Mesenchymal stem cell (in vitro differentiated cells and primary cell): ENCODE data around the gene RCOR1.

Source experiments
- DNase-seq: peaks from one replicate; pipeline ENCODE4 v3.0.0-alpha.2; 2013
- H2AFZ ChIP-seq: one replicate; pipeline ENCODE4 v1.6.1; 2013; ENCODE audit warnings: low read depth, mild to moderate bottlenecking, control low read depth, inconsistent platforms, low read length, moderate library complexity
- H2AK5ac ChIP-seq: 2 replicates; pipeline ENCODE4 v1.6.1; 2013; ENCODE audit warnings: low read length, moderate library complexity, mild to moderate bottlenecking, inconsistent platforms; ENCODE audit not compliant: severe bottlenecking
- H2BK120ac ChIP-seq: one replicate; pipeline ENCODE4 v1.6.1; 2013; ENCODE audit warnings: low read depth, mild to moderate bottlenecking, inconsistent platforms, low read length, moderate library complexity
- H2BK12ac ChIP-seq, 2 experiments: one replicate each; pipeline ENCODE4 v1.6.1; 2013; ENCODE audit warnings: inconsistent platforms in 2 of 2, low read length in 2 of 2, mild to moderate bottlenecking in 2 of 2, moderate library complexity in 2 of 2, control low read depth in 1 of 2
- H2BK15ac ChIP-seq: one replicate; pipeline ENCODE4 v1.6.1; 2013; ENCODE audit warnings: mild to moderate bottlenecking, low read depth, inconsistent platforms; ENCODE audit not compliant: poor library complexity, severe bottlenecking
- H2BK5ac ChIP-seq: 2 replicates; pipeline ENCODE4 v1.6.1; 2013; ENCODE audit warnings: low read depth, mild to moderate bottlenecking, low read length, control low read depth, inconsistent platforms; ENCODE audit not compliant: poor library complexity, severe bottlenecking
- H3K14ac ChIP-seq, 2 experiments: one replicate each; pipeline ENCODE4 v1.6.1; 2013; ENCODE audit warnings: inconsistent platforms in 2 of 2, low read length in 2 of 2, control low read depth in 1 of 2, mild to moderate bottlenecking in 1 of 2, moderate library complexity in 1 of 2
- H3K18ac ChIP-seq, 2 experiments: one replicate each; pipeline ENCODE4 v1.6.1; 2013; ENCODE audit warnings: inconsistent platforms in 2 of 2, low read length in 2 of 2, control low read depth in 1 of 2, low read depth in 1 of 2, mild to moderate bottlenecking in 1 of 2
- H3K23ac ChIP-seq, 2 experiments: one replicate each; pipeline ENCODE4 v1.6.1; 2013; ENCODE audit warnings: inconsistent platforms in 2 of 2, low read length in 2 of 2, mild to moderate bottlenecking in 2 of 2, moderate library complexity in 2 of 2, control low read depth in 1 of 2
- H3K27ac ChIP-seq: 2 replicates; pipeline ENCODE4 v1.5.1; 2013; ENCODE audit warnings: mild to moderate bottlenecking, moderate library complexity, low read length, control low read depth, inconsistent platforms; ENCODE audit not compliant: poor library complexity, severe bottlenecking
- H3K27me3 ChIP-seq, 2 experiments: 2 replicates each; pipeline versions ENCODE4 v1.6.1 to v1.7.0; 2013; ENCODE audit warnings: low read length in 2 of 2, mild to moderate bottlenecking in 2 of 2, moderate library complexity in 2 of 2, control low read depth in 1 of 2, inconsistent platforms in 1 of 2; ENCODE audit not compliant: control insufficient read depth in 1 of 2, insufficient read depth in 1 of 2
- H3K36me3 ChIP-seq, 2 experiments: 2 replicates each; pipeline versions ENCODE4 v1.6.1 to v1.7.0; 2013; ENCODE audit warnings: low read length in 2 of 2, control low read depth in 1 of 2, inconsistent platforms in 1 of 2, low read depth in 1 of 2, mild to moderate bottlenecking in 1 of 2; ENCODE audit not compliant: insufficient read depth in 2 of 2, control insufficient read depth in 1 of 2
- H3K4ac ChIP-seq, 2 experiments: one replicate each; pipeline ENCODE4 v1.6.1; 2013; ENCODE audit warnings: inconsistent platforms in 2 of 2, low read length in 2 of 2, mild to moderate bottlenecking in 2 of 2, moderate library complexity in 2 of 2, control low read depth in 1 of 2, low read depth in 1 of 2
- H3K4me1 ChIP-seq: 2 replicates; pipeline ENCODE4 v1.6.1; 2013; ENCODE audit warnings: low read depth, low read length, control low read depth; ENCODE audit not compliant: control insufficient read depth, insufficient read depth
- H3K4me2 ChIP-seq: 2 replicates; pipeline ENCODE4 v1.6.1; 2013; ENCODE audit warnings: low read length, mild to moderate bottlenecking, inconsistent platforms; ENCODE audit not compliant: poor library complexity, severe bottlenecking
- H3K4me3 ChIP-seq, 2 experiments: 2 replicates each; pipeline versions ENCODE4 v1.5.1 to v1.7.0; 2013; ENCODE audit warnings: low read length in 2 of 2, mild to moderate bottlenecking in 2 of 2, control low read depth in 1 of 2, low read depth in 1 of 2; ENCODE audit not compliant: insufficient read depth in 1 of 2
- H3K79me1 ChIP-seq: replicated peaks from 2 replicates; pipeline ENCODE4 v1.6.1; 2013; ENCODE audit warnings: mild to moderate bottlenecking, control low read depth, low read length, inconsistent platforms; ENCODE audit not compliant: poor library complexity, severe bottlenecking
- H3K9ac ChIP-seq: 2 replicates; pipeline ENCODE4 v1.7.0; 2013; ENCODE audit warnings: mild to moderate bottlenecking, low read length, moderate library complexity
- H3K9me3 ChIP-seq: 2 replicates; pipeline ENCODE4 v1.7.0; 2013; ENCODE audit warnings: mild to moderate bottlenecking, low read length; ENCODE audit not compliant: control insufficient read depth
- H4K8ac ChIP-seq: one replicate; pipeline ENCODE4 v1.6.1; 2013; ENCODE audit warnings: inconsistent platforms, mild to moderate bottlenecking, low read length, moderate library complexity
- H4K91ac ChIP-seq: one replicate; pipeline ENCODE4 v1.6.1; 2013; ENCODE audit warnings: mild to moderate bottlenecking, low read length, inconsistent platforms
- WGBS: methylation state at CpG from one replicate; pipeline ENCODE4 v1.1.7; 2013; ENCODE audit warnings: mixed read lengths; 5-methylcytosine and 5-hydroxymethylcytosine counted together

RCOR1 gene

GRCh38 chr14:102551995-102552705 is 40.3 kb upstream of the RCOR1 start:
- H4K8ac ChIP-seq, result peak overlapping the region; percentile 65
- 80% methylated on average over 14 of the region's 14 CpGs for WGBS
- H3K9me3 ChIP-seq, result no peaks in the 10 kb centered on the region
- no peak overlapping the region for H3K4me2 ChIP-seq
- H2AFZ ChIP-seq, result no peak overlapping the region
- peak overlapping the region in 1 of 2 experiments; percentile 9 for H3K23ac ChIP-seq
- H3K79me1 ChIP-seq, result no peaks in the 10 kb centered on the region
- H3K9ac ChIP-seq, result peak overlapping the region; percentile 57
- peak overlapping the region; percentile 26 for H2BK15ac ChIP-seq
- no peak overlapping the region for H2BK5ac ChIP-seq
- no peak overlapping the region for H2AK5ac ChIP-seq
- H3K14ac ChIP-seq, result no peak overlapping the region
- H3K18ac ChIP-seq, result peak overlapping the region; percentile 58 to 69
- peak overlapping the region in 1 of 2 experiments; percentile 68 for H2BK12ac ChIP-seq
- H3K27ac ChIP-seq, result no peak overlapping the region
- H2BK120ac ChIP-seq, result no peak overlapping the region
- H3K36me3 ChIP-seq, result no peaks in the 10 kb centered on the region
- peaks cover 16% of the 10 kb centered on the region for H3K4me1 ChIP-seq
- H3K4ac ChIP-seq, result peak overlapping the region; percentile 15 to 24
- H3K4me3 ChIP-seq, result peak overlapping the region in 1 of 2 experiments; percentile 2
- peaks cover 0 to 3% of the 10 kb centered on the region in 2 experiments for H3K27me3 ChIP-seq
- H4K91ac ChIP-seq, result peak overlapping the region; percentile 9
- DNase-seq, result no peak

GRCh38 chr14:102554821-102555819 is 37.3 kb upstream of the RCOR1 start:
- Histone ChIP-seq H3K4me2 (peak overlapping the region; percentile 93), H3K9me3 (no peaks in the 10 kb centered on the region), H3K4ac (peak overlapping the region; percentile 57 to 85), H3K18ac (peak overlapping the region; percentile 80 to 88), H3K4me3 (peak overlapping the region; percentile 77 to 79), H2BK120ac (peak overlapping the region; percentile 90), H3K4me1 (peaks cover 16% of the 10 kb centered on the region), H2BK5ac (no peak overlapping the region), H4K8ac (peak overlapping the region; percentile 95), H2BK12ac (peak overlapping the region in 1 of 2 experiments; percentile 7), H3K79me1 (no peaks in the 10 kb centered on the region), H3K9ac (peak overlapping the region; percentile 82), H3K23ac (peak overlapping the region in 1 of 2 experiments; percentile 34), H2BK15ac (peak overlapping the region; percentile 93), H2AFZ (peak overlapping the region; percentile 79), H3K36me3 (no peaks in the 10 kb centered on the region), H2AK5ac (no peak overlapping the region), H3K27ac (no peak overlapping the region), H3K14ac (peak overlapping the region in 1 of 2 experiments; percentile 86), H4K91ac (peak overlapping the region; percentile 74), H3K27me3 (peaks cover 0 to 4% of the 10 kb centered on the region in 2 experiments)
- 9% methylated on average over 83 of the region's 94 CpGs for WGBS
- peak; percentile 38 for DNase-seq

- H2BK12ac ChIP-seq, result peak overlapping the region in 1 of 2 experiments; percentile 30
- H2AFZ ChIP-seq, result no peak overlapping the region
- no peak overlapping the region for H2BK5ac ChIP-seq
- H3K9ac ChIP-seq, result no peak overlapping the region
- H3K14ac ChIP-seq, result no peak overlapping the region
- H3K18ac ChIP-seq, result no peak overlapping the region
- H3K27me3 ChIP-seq, result peaks cover 0 to 5% of the 10 kb centered on the region in 2 experiments
- H3K4ac ChIP-seq, result peak overlapping the region in 1 of 2 experiments; percentile 7
- no peak overlapping the region for H4K91ac ChIP-seq
- 93% methylated on average over 14 of the region's 14 CpGs for WGBS
- no peak overlapping the region for H2AK5ac ChIP-seq
- no peak overlapping the region for H3K27ac ChIP-seq
- no peak overlapping the region for H3K4me3 ChIP-seq
- H3K9me3 ChIP-seq, result no peaks in the 10 kb centered on the region
- no peaks in the 10 kb centered on the region for H3K79me1 ChIP-seq
- H3K4me2 ChIP-seq, result no peak overlapping the region
- no peak overlapping the region for H4K8ac ChIP-seq
- peaks cover 16% of the 10 kb centered on the region for H3K4me1 ChIP-seq
- H2BK120ac ChIP-seq, result no peak overlapping the region
- no peak overlapping the region for H3K23ac ChIP-seq
- DNase-seq, result no peak
- H3K36me3 ChIP-seq, result no peaks in the 10 kb centered on the region
- H2BK15ac ChIP-seq, result peak overlapping the region; percentile 13
These were observed 36.3 kb upstream of the RCOR1 start for GRCh38 chr14:102556098-102556677.
